Measurements from ENCODE around the gene TMED4.

- TF ChIP-seq CTCF (IDR thresholded peaks at IDR 0.05) (no peak), EZH2phosphoT487 (IDR thresholded peaks at IDR 0.05) (no peak), EZH2 (IDR thresholded peaks at IDR 0.05) (no peak)
Measured at GRCh38 chr7:44583146-44583865, 1.3 kb upstream of the TMED4 start.

Data from neural progenitor cell (in vitro differentiated cells).